GM19397 (cell line): ENCODE measurements around the gene ZNF367.

Experiments used
- ATAC-seq: cut with Tn5 transposase; IDR thresholded peaks from one replicate; pipeline ENCODE4 v1.9.1; 2021; ENCODE audit warnings: mild to moderate bottlenecking, moderate library complexity; ENCODE audit not compliant: unreplicated experiment

Gene ZNF367

DNA sequence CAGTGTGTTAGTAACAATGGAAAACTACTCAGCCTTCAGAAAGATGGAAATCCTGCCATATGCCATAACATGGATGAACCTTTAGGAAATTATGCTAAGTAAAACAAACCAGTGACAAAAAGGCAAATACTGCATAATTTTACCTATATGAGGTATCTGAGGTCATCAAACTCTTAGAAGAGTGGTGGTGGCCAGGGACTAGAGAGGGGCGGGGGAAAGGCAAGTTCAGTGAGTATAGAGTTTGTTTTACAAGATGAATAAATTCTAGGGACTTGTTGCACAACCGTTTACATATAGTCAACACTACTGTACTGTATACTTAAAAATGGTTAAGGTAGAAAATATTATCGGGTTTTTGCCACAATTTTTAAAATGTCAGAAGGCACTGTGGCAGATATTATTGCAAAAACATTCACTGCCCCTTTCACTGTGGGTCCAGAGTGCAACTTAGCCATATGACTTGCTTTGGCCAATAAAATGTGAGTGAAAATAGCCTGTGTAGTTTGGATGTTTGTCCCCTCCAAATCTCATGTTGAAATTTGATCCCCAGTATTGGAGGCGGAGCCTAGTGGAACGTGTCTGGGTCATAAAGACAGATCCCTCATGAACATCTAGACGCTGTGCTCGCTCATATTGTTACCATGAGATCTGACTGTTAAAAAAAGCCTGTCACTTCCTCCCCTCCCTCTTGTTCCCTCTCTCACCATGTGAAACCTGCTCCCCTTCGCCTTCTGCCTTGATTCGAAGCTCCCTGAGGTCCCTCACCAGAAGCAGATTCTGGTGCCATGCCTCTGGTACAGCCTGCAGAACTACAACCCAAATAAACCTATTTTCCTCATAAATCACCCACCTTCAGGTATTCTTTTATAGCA lies 9.5 kb downstream of the ZNF367 start:
- no peak for ATAC-seq

DNA sequence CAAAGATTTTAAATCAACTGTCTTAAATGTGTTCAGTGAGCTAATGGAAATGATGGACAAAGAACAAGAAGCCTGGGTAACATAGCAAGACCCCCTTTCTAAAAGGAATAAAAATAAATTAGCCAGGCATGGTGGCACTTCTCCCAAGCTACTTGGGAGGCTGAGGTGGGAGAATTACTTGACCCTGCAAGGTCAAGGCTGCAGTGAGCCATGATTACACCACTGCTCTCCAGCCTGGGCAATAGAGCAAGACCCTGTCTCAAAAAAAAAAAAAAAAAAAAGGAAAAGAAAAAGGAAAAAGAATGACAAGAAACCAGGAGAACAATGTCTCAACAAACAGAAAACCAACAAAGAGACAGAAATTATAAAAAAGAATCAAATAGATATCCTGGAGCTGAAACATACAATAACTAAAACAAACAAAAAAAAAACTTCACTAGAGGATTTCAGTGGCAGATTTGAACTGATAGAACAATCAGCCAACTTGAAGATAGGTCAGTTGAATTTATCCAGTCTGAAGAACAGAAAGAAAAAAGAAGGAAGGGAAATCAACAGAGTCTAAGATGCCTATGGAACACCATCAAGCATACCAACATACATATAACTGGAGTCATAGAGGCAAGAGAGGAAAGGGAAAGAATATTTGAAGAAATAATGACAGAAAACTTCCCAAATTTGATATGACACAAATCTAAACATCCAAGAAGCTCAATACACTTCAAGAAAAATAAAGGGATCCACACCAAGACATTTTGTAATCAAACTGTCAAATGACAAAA lies 17.8 kb downstream of the ZNF367 start:
- no peak for ATAC-seq

GRCh38 chr9:96399325-96399633 lies 18.9 kb downstream of the ZNF367 start:
- peak; percentile 28 for ATAC-seq

- peak; percentile 67 for ATAC-seq
Measured at GRCh38 chr9:96398582-96399324, 19.4 kb downstream of the ZNF367 start.

- ATAC-seq: no peak
Measured at GRCh38 chr9:96395964-96396363, 22.2 kb downstream of the ZNF367 start.

GRCh38 chr9:96394832-96395496 lies 23.2 kb downstream of the ZNF367 start:
- no peak for ATAC-seq

DNA sequence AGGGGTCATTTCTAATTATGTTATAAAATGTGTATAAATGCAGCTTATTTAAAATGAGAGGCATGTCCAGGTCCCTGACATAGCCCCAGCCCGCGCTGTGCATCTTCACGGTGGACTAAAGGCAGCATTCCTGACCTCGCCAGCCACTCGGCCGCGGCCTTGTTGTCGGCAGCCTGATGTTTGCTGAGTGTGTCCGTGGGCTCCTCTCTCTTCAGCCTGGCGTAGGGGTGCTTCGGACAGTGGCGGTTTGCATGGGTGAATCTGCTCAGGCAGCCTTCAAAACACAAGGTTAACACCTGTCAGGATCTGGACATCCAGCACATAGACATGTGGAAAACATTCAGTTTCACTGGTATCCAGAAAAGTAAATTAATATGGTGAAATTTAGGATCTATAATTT lies 25.9 kb downstream of the ZNF367 start:
- no peak for ATAC-seq

GRCh38 chr9:96391021-96391765 lies 27.0 kb downstream of the ZNF367 start:
- ATAC-seq: no peak

DNA sequence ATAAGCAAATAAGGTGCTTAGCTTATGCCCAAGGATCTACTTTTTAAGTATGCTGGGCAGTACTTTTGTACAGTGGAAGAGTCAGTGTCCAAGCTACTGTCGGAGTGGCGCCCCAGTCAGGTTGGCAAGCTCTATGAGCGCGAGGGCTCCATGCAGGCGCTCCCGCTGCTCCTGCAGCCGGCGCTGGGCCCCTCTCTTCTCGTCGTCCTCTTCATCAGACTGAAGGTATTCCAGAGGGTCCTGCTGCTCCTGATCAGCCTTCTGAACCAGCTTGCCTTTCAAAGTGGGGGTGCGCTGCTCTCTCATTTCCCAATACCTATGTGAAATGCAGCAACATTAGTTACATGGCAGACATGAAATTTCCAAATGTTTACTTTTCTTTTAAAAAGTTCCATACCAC lies 30.0 kb downstream of the ZNF367 start:
- no peak for ATAC-seq

DNA sequence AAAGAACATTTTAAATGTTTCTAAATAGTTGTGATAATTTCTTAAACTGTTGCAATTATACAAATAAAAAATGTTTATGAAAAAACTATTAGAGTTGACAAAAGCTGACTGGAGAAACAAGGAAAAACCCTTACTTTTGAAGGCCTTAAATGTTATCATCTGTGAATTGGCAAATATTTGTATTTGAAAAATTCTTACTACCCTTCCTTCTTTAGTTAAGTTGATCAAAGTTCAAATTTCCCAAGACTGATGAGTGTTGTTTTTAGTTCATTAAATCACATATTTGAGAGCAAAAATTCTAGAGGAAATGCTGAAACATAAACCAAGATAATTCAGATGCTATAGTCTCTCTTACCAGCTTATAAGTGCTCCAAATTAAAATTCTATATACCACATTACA lies 32.0 kb downstream of the ZNF367 start:
- ATAC-seq: no peak

DNA sequence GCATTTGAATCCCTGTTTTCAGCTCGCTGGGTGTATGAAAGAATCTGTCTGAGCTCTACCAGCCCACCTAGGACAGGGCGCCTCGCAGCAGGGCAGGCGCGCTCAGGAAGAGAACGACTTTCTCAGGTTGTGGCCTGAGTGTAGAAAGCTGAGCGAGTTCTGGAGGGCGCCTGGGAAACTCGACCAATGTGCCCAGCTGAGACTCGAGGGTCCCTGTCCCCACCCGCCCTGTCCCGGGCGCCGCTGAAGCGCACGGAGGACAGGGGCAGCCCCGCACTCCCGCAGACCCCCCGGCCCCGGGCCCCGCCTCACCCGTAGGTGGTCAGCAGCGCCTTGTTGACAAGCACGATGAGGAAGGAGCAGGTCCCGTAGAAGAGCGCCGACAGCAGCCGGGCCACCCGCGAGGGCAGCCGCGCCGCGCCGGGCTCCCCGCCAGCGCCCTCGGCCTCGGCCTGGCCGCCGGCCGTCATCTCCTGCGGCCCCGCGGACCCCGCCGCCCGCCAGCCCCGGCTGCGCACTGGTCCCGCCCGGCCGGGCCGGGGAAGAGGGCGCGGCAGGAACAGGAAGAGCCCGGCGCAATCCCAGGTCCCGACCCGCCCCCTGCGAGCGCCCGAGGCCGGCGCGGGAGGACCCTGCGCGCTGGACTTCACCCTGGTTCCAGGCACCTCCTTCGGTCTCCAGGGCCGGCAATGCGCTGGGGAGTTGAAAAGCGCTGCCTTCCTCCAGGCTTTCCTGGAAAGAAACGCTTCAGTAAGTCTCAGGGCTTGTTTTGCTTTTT lies 34.8 kb downstream of the ZNF367 start, which contains the start of gene SLC35D2:
SLC35D2 (minus strand) TSS at position 547 of the 778 bp plus-strand sequence; CDS start at position 470, 77 bp downstream.
- ATAC-seq: peak; percentile 57

DNA sequence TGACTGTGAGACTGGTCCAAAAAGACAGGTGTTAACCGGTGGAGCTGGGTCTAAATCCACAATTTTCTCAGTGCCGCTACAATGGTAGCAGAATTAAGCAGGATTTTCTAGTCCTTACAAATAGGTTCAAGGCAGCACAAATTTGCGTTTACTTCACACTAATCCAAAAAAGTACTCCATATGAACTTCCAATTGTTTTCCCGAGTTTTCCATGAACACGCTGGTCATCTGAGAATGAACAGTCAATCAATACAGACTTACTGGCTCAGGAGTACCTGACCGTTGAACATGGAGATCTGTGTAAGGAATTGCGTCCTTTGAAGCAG lies 35.4 kb downstream of the ZNF367 start:
- ATAC-seq: no peak

DNA sequence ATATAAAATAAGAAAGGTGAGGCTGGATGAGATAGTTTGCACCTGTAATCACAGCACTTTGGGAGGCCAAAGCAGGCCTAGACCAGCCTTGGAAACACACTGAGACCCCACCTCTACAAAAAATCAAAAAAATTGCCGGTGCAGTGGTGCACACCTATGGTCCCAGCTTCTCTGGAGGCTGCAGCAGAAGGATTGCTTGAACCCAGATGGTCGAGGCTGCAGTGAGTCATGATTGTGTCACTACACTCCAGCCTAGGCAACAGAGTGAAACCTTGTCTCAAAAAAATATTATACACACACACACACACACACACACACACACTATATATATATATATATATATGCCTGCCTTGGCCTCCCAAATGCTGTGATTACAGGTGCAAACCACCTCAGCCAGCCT lies 36.0 kb downstream of the ZNF367 start:
- ATAC-seq: no peak

GRCh38 chr9:96381696-96382095 lies 36.5 kb downstream of the ZNF367 start:
- no peak for ATAC-seq

DNA sequence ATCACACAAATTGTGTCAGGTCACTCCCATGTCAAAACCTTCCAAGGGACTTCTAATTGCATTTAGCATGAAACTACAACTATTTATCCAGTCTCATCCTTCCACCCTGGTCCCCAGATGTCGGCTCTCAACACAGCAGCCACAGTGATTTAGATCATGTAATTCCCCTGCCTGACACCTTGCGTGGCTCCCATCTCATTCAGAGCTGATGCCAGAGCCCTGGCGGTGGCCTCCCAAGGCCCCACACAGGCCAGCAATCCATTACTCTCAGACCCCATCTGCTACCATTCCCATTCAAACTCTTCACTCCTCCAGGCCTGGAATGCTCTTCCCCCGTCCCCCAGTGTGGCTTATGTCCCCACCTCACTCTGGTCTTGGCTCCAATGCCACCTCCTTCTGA lies 37.0 kb downstream of the ZNF367 start:
- no peak for ATAC-seq

GRCh38 chr9:96379461-96379860 lies 38.7 kb downstream of the ZNF367 start:
- no peak for ATAC-seq

DNA sequence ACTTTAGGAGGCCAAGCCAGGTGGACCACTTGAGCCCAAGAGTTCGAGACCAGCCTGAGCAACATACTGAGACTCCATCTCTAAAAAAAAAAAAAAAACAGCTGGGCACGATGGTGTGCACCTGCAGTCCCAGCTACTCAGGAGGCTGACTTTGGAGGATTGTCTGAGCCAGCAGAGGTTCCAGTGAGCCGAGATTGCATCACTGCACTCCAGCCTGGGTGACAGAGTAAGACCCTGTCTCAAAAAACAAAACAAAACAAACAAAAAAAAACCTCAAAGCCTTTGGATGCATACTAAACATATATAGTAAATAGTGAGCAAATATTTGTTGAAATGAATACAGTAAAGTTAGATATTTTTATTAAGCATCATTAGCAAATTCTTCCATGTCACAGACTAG lies 40.0 kb downstream of the ZNF367 start:
- no peak for ATAC-seq

DNA sequence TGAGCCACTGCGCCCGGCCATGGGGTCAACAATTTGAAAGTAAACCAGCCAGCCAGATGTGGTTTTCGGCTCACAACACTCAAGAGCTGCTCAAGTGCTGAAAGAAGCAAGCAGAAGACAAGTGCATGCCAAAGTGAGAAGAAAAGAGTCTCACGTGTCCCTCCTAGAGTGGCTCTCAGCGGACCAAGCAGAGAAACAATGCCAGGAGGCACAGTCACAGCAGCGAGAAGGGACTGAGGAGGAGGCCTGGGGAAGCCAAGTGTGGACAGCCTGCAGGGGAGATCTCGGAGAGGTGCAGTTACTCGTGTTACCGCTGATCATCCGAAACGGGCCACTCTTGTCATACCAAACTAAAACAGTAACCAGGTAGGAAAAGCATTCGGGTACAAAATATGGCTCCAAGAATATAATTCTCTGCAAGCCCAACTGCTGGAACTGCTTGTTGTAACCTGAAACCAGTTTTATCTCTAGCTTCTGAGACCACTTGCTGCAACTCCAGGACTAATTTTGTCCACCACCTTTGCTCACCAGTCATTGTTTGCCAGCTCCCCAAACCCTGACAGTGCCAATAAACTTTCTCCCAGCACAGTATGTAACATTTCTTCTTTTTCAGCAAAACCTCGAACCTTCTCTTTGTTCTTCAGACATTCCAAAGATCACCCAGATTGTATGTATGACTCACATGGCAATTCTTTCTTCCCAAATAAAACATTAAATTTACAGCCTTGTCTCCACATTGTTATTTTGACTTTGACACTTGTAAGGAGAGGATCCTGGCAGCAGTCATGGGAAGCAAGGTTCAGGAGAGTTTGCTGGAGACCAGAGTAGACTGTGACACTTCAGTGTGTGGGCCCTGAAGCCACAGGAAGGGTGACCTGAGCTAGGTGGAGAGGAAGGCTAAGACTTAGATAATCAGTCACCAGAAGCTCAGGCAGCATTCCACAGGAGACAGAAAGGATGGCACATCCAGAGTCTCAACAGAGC lies 41.0 kb downstream of the ZNF367 start:
- no peak for ATAC-seq
